ENCODE data around the gene ERF. TPM values are rescaled to one million over a fixed set of nuclear protein-coding genes. Genes with fewer than 3 reads are reported as not detected.
A peak's percentile ranks its signal among the peaks of the same experiment; 100 is the strongest.

The ERF gene
- total RNA-seq, 6 experiments from 2014 or later = 15.4 to 35.7 (median 30.5) TPM

GRCh38 chr19:42253245-42254088, 1.5 kb downstream of the ERF start:
- H3K27me3 ChIP-seq = no peaks in the 10 kb centered on the region
- peak overlapping the region; percentile 97 to 99 (median 99) for H3K27ac ChIP-seq
- H3K4me3 ChIP-seq = peak overlapping the region; percentile 86 to 99 (median 98)
- H3K4me1 ChIP-seq = peaks cover 0 to 26% (median 5%) of the 10 kb centered on the region in 4 donors
- ATAC-seq (peak; percentile 7 to 26 (median 19)), DNase-seq (peak; percentile 69 to 77 (median 71))
- intact Hi-C loops (cut with DNase I) = loop anchor here in 1 of 2 donors (5.0 kb wide), 1 partner anchor 34 kb away; no protein-coding TSS in a partner anchor
- 0% methylated on average over 6 of the region's 71 CpGs for WGBS (ENCODE audit: insufficient coverage, low coverage, low lambda C conversion rate, missing lambda C conversion rate)
- TF ChIP-seq CTCF (IDR thresholded peaks at IDR 0.05) (no peak), POLR2A (IDR thresholded peaks at IDR 0.05) (no peak)
- H3K36me3 ChIP-seq = peaks cover 0 to 14% (median 4%) of the 10 kb centered on the region in 4 donors
- no peaks in the 10 kb centered on the region for H3K9me3 ChIP-seq

- Histone ChIP-seq H3K27ac (peak overlapping the region; percentile 97 to 99 (median 99)), H3K4me1 (peaks cover 0 to 26% (median 5%) of the 10 kb centered on the region in 4 donors), H3K27me3 (no peaks in the 10 kb centered on the region), H3K36me3 (peaks cover 0 to 16% (median 5%) of the 10 kb centered on the region in 4 donors), H3K4me3 (peak overlapping the region; percentile 86 to 99 (median 98)), H3K9me3 (no peaks in the 10 kb centered on the region)
- DNase-seq (peak in 2 of 3 donors; percentile 30 to 56), ATAC-seq (no peak)
- TF ChIP-seq CTCF (IDR thresholded peaks at IDR 0.05) (no peak), POLR2A (IDR thresholded peaks at IDR 0.05) (no peak)
- intact Hi-C loops (cut with DNase I) = loop anchor here in 1 of 2 donors (5.0 kb wide), 1 partner anchor 35 kb away; no protein-coding TSS in a partner anchor
- 9% methylated on average over 26 of the region's 27 CpGs for WGBS (ENCODE audit: insufficient coverage, low coverage, low lambda C conversion rate, missing lambda C conversion rate)
Measured at GRCh38 chr19:42252365-42253244, 2.3 kb downstream of the ERF start.

- Histone ChIP-seq H3K27me3 (no peaks in the 10 kb centered on the region), H3K4me1 (peaks cover 0 to 26% (median 5%) of the 10 kb centered on the region in 4 donors), H3K36me3 (peaks cover 0 to 16% (median 5%) of the 10 kb centered on the region in 4 donors), H3K9me3 (no peaks in the 10 kb centered on the region), H3K27ac (peak overlapping the region in 2 of 3 donors; percentile 97 to 99), H3K4me3 (no peak overlapping the region)
- 60% methylated on average over 2 of the region's 4 CpGs for WGBS (ENCODE audit: insufficient coverage, low coverage, low lambda C conversion rate, missing lambda C conversion rate)
- ATAC-seq (no peak), DNase-seq (no peak)
- intact Hi-C loops (cut with DNase I) = loop anchor here in 1 of 2 donors (5.0 kb wide), 1 partner anchor 36 kb away; no protein-coding TSS in a partner anchor
- no peak for TF ChIP-seq CTCF (IDR thresholded peaks at IDR 0.05)
- no peak for TF ChIP-seq POLR2A (IDR thresholded peaks at IDR 0.05)
Measured at GRCh38 chr19:42251572-42252358, 3.2 kb downstream of the ERF start.

All from right lobe of liver (tissue), 6 donors.